ENCODE measurements around the gene FAM117B.
"Not testable (repeated sequence)": the region's sequence is repeated elsewhere in the genome, so short reads cannot be mapped to it uniquely, and the experiment has no call there.

FAM117B gene

DNA sequence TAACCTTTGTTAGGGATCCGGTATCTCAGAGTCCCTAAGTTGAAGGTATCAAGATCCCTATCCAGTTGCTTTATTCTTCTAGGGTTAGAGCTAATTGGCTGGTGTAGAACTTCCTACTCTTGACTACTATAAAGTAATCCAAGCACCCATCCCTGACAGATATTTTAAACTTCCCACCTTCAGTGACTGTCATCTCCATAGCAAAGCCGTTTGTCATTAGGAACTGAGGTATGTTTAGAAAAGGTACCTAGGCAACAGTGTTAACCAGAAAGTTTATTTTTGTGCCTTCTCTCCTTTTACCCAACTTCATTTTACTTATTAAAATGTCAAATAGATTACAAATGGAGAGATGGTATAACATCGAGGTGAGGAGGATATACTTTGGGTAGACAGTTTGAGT, 4.5 kb downstream of the FAM117B start:
- DNase-seq: no peak

DNA sequence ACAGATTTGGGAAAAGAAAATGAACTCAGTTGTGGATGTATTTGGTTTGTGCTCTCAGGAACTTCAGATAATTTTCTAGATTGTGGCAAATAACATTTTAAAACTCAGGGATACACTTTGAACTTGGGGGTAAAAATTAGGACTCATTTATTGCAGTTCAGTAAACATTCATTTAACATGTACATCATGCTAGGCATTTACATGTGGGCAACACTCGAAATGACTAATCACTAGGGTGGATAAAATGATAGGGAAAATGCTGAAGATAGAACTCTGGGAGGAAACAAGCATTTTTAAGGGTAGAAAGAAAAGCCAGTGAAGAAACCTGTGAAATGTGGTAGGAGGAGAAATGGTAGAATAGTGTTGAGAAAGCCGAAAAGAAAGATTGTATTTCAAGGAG, 7.8 kb downstream of the FAM117B start:
- DNase-seq: no peak

DNA sequence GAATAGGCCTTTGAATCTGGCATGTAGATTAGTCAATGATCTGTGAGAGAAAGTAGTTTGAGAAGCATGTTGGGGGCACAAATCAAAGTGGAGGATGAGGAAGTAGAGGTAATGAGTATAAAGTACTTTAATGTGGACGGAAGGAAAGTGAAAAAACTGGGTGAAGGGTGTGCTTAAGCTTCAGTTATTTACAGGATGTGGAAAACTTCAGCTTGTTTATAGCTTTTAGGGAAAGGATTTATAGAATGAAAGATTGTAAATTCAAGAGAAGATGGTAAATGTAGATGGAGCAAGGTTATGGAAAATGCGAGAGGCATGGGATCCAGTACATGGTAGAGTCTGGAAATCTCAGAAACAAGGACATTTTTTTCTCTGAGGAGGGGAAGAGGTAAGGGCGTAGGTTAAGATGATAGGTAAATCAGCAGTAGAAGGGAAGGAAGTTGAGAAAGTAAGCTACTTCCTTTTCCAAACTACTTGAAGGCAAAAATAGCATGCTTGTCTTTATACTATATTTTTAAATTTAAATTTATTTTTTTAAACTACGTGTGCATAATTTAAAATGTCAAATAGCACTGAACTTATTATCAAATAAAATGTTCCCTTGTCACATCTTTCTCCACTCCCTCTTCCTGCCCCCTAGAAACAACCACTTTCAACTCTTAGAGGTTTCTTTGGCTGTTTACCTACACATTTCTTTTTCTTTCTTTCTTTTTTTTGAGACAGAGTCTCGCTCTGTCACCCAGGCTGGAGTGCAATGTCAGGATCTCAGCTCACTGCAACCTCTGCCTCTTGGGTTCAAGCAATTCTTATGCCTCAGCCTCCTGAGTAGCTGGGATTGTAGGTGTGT, 8.5 kb downstream of the FAM117B start:
- no peak for DNase-seq

DNA sequence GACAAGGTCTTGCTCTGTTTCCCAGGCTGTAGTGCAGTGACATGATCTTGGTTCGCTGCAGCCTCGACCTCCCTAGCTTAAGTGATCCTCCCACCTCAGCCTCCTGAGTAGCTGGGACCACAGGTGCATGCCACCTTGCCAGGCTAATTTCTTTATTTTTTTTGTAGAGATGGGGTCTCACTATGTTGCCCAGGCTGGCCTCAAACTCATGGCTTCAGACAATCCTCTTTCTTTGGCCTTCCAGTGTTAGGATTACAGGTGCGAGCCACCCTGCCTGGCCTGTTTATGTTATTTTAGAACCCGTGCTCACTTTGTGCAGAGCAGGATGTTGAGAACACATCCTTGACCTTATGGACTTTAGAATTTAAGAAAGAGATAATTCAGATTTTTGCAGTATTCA, 17.4 kb downstream of the FAM117B start:
- DNase-seq: no peak

DNA sequence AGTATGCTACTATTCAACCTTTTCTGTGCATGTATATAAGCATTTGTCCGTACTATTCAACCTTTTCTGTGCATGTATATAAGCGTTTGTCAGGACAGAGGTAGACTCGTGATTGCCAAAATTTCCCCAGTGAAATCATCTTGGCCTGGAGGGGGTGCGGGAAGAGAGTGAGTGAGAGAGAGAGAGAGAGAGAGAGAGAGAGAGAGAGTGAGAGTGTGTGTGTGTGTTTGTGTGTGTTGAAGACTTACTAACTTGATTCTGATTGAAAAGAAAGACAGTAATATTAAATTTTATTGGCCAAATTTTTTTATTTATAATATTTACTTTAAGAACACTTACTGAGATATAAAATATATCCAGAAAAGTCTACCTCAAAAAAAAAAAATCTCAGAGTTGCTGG, 19.1 kb downstream of the FAM117B start:
- no peak for DNase-seq

DNA sequence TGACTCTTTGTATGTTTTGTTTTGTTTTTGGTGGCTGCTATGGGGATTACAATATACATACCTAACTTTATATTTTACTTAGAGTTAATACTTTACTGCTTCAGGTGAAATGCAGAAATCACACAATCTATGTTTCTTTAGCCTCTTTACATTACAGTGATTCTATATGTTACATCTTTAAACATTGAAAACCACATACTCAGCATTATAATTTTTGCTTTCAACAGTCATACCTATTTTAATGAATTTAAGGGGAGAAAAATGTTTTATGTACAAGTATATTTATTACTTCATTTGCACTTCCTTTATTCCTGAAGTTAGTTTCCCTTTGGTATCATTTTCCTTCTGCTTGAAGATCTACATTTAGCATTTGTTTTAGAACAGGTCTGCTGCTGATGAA, 23.1 kb downstream of the FAM117B start:
- DNase-seq: no peak

DNA sequence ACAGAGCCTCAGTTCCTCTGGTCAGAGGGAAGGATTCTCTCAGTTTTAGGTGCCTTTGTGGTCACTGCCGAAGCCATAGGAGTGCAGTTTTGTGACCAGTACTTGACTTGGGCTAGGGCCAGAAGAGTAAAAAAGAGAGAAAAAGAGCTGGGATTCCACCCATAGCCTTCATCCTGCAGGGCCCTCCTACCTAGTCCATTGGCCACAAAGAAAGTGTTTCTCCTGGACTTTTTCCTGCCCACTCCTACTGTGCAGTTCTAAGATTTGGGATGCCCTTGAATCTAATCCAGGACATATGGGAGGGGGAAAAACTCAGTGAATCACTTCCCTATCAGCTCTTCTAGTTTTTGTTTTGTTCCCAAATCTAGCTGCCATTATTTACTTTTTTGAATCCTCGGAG, 26.0 kb downstream of the FAM117B start:
- no peak for DNase-seq

DNA sequence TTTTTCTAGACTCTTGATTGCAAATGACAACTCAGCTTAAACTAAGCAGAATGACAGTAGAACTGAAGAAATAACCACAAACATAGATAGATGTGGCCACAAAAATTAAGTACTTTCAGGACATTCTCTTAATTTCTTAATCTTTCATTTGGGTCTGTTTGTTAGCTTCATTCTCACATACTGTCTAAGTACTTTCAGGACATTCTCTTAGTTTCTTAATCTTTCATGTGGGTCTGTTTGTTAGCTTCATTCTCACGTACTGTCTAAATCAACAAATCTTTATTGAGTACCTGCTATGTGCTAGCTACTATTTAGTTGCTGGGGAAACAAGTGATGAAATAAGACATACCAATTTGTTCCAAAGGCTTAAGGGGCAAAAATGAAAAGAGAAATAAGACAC, 35.1 kb downstream of the FAM117B start:
- no peak for DNase-seq

DNA sequence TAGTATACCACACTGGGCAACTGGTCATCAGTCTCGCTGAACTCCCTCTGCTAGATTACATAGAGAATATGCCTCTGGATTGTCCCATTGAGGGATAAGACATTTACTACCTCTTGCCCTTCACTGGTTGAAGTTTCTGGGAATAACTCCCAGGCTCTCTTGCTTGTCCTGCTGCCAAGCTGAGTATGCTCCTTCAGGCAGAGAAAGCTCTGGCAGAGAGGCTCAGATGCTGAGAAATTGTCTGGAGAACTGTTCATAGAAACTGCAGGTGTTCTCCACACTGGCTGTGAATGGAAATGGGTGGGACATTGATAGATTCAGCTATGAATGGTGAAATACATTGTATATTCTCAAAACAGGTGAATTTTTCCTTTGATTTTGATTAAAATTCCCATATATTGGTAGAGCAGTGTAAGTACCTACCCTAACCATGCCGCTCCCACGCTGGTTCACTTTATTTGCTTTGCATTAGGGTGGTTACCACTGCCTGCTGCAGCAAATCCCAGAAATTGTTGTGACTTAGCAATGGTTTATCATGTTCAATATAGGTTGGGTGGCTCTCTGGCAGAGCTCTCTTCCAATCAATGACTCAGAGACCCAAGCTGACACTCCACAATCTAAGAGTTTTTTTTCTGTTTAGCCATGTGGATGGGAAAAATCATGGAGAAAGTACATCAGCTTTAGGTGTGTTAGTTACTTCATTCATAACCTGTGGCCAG, 36.7 kb downstream of the FAM117B start:
- no peak for DNase-seq

DNA sequence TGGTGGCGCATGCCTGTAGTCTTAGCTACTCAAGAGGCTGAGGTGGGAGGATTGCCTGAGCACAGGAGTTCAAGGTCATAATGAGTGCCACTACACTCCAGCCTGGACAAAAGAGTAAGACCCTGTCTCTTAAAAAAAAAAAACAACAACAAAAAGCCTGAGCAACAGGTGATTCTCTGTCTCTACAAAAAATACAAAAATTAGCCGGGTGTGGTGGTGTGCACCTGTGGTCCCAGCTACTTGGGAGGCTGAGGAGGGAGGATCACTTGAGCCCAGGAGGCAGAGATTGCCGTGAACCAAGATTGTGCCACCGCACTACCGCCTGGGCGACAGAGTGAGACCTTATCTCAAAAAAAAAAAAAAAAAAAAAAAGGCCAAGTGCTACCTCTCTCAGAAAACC, 40.3 kb downstream of the FAM117B start:
- DNase-seq: not testable (repeated sequence)

DNA sequence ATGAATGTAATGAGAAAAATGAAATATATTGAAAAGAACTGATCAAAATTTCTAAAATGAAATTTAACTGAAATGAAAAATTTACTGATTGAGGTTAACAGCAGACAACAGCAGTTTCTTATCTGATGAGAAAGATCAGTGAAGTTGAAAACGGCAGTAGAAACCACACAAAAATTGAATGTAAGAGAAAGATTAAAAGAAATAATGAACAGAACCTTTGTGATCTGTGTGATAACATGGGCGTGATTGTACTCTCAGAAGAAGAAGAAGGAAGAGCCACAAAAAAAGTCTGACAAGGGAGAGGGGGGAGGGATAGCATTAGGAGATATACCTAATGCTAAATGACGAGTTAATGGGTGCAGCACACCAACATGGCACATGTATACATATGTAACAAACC, 45.2 kb downstream of the FAM117B start:
- DNase-seq: no peak

DNA sequence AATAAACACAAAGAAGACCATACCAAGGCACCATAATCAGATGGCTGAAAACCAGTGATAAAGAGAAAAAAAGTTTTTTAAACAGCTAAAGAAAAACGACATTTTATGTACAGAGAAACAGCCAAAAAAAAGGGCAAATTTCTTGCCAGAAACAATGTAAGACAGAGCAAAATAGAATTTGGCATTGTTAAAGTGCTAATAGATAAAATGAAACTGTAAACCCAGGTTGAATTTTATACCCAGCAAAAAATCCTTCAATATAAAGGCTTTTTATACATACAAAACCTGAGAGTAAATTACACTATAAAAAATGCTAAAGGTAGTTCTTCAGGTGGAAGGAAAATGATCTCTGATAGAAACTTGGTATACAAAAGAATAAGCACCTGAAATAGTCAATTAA, 45.7 kb downstream of the FAM117B start:
- DNase-seq: no peak

DNA sequence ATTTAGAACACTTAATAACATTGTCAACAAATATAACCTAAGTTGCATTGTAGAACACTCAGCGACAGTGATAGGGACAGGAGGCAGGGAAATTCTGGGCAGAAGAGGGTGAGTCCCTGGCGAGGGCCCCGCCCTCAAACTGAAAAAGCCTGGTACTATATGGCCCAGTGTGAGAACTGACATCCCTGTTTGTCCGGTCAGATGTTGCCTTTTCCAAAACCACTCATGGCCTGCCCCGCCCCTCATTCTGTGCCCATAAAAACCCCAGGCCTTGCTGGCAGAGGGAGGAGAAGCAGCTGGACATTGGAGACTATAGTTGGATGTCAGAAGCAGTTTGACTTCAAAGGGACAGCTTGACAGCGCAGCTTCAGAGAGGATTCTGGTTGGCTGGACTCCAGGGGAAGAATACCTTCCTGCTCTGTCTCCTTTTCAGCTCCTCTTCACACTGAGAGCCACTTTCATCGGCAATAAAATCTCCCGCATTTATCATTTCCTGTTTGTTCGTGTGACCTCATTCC, 47.0 kb downstream of the FAM117B start:
- DNase-seq: no peak

DNA sequence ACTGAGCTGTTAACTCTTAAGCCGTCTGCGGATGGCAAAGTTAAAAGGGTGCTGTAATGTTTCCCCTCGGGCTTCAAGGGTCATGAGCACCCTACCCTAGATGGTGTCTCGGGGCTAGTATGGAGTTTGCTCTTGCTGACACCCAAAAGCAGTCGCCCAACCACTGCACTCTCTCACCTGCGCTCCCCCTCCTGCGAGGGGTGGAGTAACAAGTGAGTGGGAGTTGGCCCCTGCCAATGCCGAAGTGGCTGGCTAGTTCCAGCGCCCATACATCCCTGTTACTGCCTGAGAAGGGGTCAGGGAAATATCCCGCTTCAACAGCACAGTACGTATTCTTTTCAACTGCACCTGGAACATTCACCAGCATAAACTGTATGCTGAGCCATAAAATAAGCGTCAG, 47.5 kb downstream of the FAM117B start:
- no peak for DNase-seq

DNA sequence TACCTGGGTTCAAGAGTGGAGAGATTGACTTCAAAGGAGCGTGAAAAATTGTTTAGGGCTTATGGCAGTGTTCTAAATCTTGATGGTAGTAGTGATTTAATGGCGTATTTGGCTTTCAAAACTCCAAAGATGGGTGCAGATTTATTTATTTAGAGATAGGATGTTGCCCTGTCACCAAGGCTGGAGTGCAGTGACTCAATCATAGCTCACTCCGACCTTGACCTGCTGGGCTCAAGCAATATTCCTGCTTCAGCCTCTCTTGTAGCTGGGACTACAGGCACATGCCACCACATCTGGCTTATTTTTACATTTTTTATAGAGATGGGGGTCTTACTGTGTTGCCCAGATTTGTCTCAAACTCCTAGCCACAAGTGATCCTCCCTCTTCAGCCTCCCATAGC, 52.5 kb downstream of the FAM117B start:
- DNase-seq: no peak

DNA sequence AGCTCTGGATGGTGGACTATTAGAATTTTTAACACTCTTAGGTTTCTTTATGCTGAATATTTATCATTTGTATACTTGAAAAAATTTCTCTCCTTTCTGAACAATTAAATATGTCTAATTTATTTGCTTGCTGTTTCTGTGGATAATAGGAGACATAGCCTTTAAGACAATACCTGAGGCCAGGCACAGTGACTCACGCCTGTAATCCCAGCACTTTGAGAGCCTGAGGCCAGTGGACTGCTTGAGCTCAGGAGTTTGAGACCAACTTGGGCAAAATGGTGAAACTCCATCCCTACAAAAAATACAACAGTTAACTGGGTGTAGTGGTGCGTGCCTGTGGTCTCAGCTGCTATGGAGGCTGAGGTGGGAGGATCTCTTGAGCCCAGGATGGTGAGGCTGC, 54.7 kb downstream of the FAM117B start:
- DNase-seq: no peak

DNA sequence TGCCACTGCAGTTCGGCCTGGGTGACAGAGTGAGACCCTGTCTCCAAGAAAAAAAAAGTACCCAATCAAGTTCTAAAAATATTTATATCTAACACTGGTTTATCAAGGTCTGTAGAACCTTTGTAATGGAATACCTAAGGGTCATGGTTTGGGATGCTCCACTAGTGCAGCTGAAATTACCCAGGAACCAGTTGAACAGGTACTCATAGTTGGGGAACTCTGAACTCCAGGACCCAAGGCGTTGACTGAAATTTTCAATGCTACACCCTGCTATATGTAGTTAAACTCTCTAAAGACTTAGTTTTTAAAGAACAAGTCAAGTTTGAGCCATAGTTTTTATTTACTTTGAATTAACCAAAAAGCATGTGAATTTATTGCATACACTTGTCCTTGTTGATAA, 55.1 kb downstream of the FAM117B start:
- DNase-seq: no peak

DNA sequence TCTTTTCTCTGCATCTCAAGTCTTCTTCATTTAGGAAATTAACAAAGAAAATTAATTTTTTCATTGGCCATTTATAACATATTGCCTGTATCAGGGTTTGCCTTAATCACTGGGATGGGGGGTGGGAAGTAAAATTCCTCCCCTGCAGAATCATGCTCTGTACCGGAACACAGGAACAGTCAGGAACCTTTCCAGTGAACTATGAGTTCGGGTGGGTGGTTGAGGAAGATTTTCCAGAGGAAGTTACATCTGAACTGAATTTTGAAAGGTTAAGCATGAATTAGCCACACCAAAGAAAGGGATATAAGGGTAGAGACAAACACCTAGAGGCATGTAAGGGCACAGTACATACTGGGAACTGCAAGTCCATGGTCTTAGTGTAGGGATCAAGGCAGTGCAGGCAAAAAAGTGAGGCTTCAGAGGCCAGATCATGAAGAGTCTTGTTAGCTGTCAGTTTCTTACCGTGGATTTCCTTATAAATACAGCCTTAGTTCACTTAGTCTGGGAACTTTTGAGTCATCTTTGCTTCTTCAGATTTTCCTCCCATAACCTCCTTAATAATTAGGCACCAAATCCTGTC, 55.6 kb downstream of the FAM117B start:
- no peak for DNase-seq

DNA sequence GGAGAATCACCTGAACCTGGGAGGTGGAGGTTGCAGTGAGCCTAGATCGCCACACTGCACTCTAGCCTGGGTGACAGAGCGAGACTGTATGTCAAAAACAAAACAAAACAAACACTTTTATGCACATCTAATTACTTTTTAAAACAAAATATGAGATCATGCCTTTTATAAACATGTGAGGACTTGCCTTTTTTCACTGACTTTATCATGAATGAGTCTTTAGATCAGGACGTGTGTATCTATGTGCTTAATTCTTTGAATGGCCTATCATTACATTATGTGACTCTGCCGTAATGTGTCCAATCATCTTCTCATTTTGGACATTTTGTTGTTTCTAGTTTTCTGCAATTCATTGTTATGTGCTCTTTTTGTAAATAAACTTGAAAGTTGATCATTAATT, 58.7 kb downstream of the FAM117B start:
- no peak for DNase-seq

DNA sequence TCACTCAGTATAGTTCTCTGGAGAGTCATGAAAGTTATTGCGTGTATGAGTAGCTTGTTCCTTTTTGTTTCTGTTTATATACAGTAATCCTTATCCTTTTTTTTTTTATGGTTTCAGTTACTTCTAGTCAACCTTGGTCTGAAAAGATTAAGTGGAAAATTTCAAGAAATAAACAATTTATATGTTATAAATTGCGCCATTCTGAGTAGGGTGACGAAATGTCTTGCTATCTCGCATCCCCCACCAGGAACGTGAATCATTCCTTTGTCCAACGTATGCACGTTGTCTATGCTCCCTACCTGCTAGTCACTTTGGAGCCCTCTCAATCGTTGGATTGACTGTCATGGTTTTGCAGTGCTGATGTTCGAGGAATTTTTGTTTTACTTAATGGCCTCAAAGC, 60.4 kb downstream of the FAM117B start:
- DNase-seq: no peak

DNA sequence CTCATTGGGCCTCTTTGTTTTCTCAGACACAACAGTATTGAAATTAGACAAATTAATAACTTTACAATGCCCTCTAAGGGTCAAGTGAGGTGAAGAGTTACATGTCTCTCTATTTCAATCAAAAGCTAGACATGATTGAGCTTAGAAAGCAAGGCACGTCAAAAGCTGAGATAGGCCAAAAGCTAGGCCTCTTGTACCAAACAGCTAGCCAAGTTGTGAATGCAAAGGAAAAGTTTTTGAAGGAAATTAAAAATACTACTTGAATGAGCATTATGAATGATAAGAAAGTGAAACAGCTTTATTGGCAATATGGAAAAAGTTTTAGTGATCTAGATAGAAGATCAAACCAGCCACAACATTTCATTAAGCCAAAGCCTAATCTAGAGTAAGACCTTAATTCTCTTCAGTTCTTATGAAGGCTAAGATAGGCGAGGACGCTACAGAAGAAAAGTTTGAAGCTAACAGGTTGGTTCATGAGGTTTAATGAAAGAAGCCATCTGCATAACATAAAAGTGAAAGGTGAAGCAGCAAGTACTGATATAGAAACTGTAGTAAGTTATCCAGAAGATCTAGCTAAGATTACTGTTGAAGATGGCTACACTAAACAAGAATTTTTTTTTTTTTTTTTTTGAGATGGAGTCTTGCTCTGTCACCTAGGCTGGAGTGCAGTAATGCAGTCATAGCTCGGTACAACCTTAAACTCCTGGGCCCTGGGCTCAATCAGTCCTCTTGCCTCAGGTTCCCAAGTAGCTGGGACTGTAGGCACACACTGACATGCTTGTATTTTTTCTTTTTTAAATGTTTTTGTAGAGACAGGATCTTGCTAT, 65.5 kb downstream of the FAM117B start:
- DNase-seq: peak; percentile 22

DNA sequence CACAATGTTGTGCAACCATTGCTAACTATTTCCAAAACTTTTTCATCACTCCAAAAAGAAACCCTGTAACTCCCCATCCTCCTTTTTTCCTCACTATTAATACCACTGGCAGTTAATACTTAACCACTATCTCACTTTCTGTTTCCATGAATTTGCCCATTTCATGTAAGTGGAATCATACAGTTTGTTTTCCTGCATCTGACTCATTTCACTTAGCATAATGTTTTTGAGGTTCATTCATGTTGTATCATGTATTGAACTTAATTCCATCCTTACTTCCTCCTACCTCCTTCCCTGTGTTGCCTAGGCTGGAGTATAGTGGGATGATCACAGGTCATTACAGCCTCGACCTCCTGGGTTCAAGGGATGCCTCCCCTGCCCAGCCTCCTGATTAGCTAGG, 68.3 kb downstream of the FAM117B start:
- DNase-seq: no peak

DNA sequence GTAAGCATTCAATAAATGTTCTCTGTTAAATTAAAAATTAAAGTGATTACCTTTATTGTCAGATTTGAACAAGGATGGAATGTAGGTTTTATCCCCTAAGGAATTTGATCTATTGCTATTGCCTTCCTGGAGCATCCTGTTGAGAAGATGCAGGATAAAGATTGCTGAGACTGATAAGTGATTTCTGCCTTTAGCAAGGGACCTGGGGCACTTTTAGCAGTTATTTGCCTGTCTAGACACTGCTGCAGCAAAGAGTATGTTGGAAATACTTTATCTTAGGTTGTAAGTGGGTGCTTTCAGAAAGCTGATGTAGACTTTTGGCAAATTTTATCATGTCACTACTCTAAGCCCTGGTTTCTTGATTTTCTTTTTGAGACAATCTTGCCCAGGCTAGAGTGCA, 69.5 kb downstream of the FAM117B start:
- DNase-seq: no peak

All from activated naive CD4-positive, alpha-beta T cell treated with anti-CD3 and anti-CD28 coated beads, Interleukin-2, amount 50 U/mL, for 16 hours (primary cell).